Ovary (tissue), 9 donors: ENCODE data around the gene SMOC2. TPM values are rescaled to one million over a fixed set of nuclear protein-coding genes. Genes with fewer than 3 reads are reported as not detected.

Experiments
- DNase-seq, 5 donors: peaks; one replicate each; pipeline ENCODE4 v3.0.0-alpha.2; 2019 to 2020
- H3K27ac ChIP-seq, 2 donors: fragments of 200-600 bp; one replicate each; pipeline versions ENCODE4 v1.5.1 to v1.8.0; 2019 to 2022
- H3K27me3 ChIP-seq: fragments of 200-600 bp; one replicate; pipeline ENCODE4 v1.8.0; 2022
- H3K36me3 ChIP-seq: fragments of 200-600 bp; sonication (generic); one replicate; pipeline ENCODE4 v1.5.1; 2019
- H3K4me1 ChIP-seq: one replicate; pipeline ENCODE4 v1.8.1; 2013; ENCODE audit warnings: mild to moderate bottlenecking, moderate library complexity; ENCODE audit not compliant: insufficient read depth
- H3K4me3 ChIP-seq: fragments of 200-600 bp; sonication (generic); one replicate; pipeline ENCODE4 v1.5.1; 2017
- H3K9me3 ChIP-seq, 2 donors: fragments of 200-600 bp in 1 of 2; sonication (generic) in 1 of 2; one replicate each; pipeline versions ENCODE4 v1.5.1 to v1.8.1; 2013 to 2019; ENCODE audit warnings: mild to moderate bottlenecking in 1 of 2, moderate library complexity in 1 of 2
- EP300 ChIP-seq: sonication (generic); formaldehyde crosslinking; IDR thresholded peaks from one replicate; pipeline ENCODE4 v1.6.1; 2017; ENCODE audit warnings: antibody characterized with exemption
- POLR2A ChIP-seq: fragments of 450-650 bp; IDR thresholded peaks from one replicate; pipeline ENCODE4 v1.6.1; 2017; ENCODE audit warnings: antibody characterized with exemption, mild to moderate bottlenecking, moderate library complexity
- WGBS, 3 donors: extraction: QIAGEN DNeasy Blood & Tissue Kit in 1 of 3; methylation state at CpG; one replicate each; pipeline versions ENCODE4 v1.1.5 to v1.1.7; 2013 to 2017; 5-methylcytosine and 5-hydroxymethylcytosine counted together
- intact Hi-C, 4 donors: fragments of 100-400 bp; cut with DNase I; formaldehyde crosslinking; loops; one replicate each; pipeline versions ENCODE4 v1.11.0 to v1.15.1; 2022 to 2023
- polyA plus RNA-seq, 2 donors: library from polyadenylated mRNA; stranded (reverse); fragments of 200-250 nt in 1 of 2; fragments of 350-450 nt in 1 of 2; fragmentation: Illumina TruSeq in 1 of 2; extraction: RNeasy Lipid Tissue Mini Kit (QIAGEN cat#74804) in 1 of 2; gene quantifications; one replicate each; pipeline ENCODE4 v1.2.3, GENCODE V29; 2013 to 2014
- total RNA-seq, 7 donors: library from RNA; depleted of rRNA in 2 of 7; stranded (reverse); fragments of >200 nt in 2 of 7; fragmentation: NEBNext Ultra II Directional in 3 of 7; extraction: Animal tissue kit (Norgen Biotek cat#: 25700) in 3 of 7; gene quantifications; one replicate each; pipeline versions ENCODE4 v1.1.0 to v1.2.4, GENCODE V29; 2016 to 2023
- TF ChIP-seq, protein P1 (sequence below), 3 donors: fragments of 450-650 bp in 2 of 3; fragments of 200-600 bp in 1 of 3; IDR thresholded peaks; one replicate each; pipeline versions ENCODE4 v1.5.1 to v1.8.0; 2016 to 2022; ENCODE audit warnings: antibody characterized with exemption in 3 of 3, mild to moderate bottlenecking in 1 of 3
- donor health status: DM: no; HTN: no; CAD: no; lungs with moderate emphysema.
- donor health status: DM: no; HTN: no; CAD: no.
- donor health status: Bipolar disorder and iron deficiency.
- donor health status: DM: yes; HTN: yes; CAD: no.
- donor health status: DM: no; HTN: no; CAD: no.
- donor health status: DM: yes; HTN: yes; CAD: no.

The SMOC2 gene
- total and polyA plus RNA-seq, 9 donors: 84.4 to 272 (median 129) TPM

DNA sequence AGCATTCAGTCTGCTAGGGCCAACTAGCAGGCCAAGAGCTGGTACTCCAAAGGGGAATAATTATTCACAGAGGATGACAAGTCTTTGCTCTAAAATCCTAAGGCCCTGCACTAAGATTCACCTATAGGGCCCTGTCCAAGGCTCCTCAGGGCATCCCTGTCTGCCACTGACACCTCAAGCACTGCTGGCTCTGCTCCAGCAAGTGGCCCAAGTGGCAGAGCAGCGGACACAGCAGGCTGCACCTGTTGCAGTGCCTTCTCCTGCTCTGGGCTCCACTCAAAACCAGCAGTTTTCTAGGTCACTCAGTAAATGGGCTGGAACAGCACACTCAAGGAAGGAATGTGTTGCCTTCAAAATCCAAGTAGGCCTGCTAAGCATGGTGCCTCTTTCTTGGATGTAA, 36.4 kb upstream of the SMOC2 start:
- TF ChIP-seq EP300 (no peak), POLR2A (no peak)
- TF ChIP-seq, protein P1, sequence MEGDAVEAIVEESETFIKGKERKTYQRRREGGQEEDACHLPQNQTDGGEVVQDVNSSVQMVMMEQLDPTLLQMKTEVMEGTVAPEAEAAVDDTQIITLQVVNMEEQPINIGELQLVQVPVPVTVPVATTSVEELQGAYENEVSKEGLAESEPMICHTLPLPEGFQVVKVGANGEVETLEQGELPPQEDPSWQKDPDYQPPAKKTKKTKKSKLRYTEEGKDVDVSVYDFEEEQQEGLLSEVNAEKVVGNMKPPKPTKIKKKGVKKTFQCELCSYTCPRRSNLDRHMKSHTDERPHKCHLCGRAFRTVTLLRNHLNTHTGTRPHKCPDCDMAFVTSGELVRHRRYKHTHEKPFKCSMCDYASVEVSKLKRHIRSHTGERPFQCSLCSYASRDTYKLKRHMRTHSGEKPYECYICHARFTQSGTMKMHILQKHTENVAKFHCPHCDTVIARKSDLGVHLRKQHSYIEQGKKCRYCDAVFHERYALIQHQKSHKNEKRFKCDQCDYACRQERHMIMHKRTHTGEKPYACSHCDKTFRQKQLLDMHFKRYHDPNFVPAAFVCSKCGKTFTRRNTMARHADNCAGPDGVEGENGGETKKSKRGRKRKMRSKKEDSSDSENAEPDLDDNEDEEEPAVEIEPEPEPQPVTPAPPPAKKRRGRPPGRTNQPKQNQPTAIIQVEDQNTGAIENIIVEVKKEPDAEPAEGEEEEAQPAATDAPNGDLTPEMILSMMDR (IDR thresholded peaks at IDR 0.05): no peak
- Histone ChIP-seq H3K27ac (no peak overlapping the region), H3K4me1 (no peaks in the 10 kb centered on the region), H3K36me3 (no peaks in the 10 kb centered on the region), H3K4me3 (no peak overlapping the region), H3K9me3 (no peaks in the 10 kb centered on the region), H3K27me3 (no peaks in the 10 kb centered on the region)
- DNase-seq: peak in 1 of 5 donors; percentile 12
- intact Hi-C loops: no loop called here
- 83 to 100% (median 98%) methylated on average over 1 of the region's 1 CpG for WGBS, 3 donors

GRCh38 chr6:168407842-168408241, 33.1 kb upstream of the SMOC2 start:
- Histone ChIP-seq H3K27ac (no peak overlapping the region), H3K9me3 (no peaks in the 10 kb centered on the region), H3K36me3 (no peaks in the 10 kb centered on the region), H3K4me3 (no peak overlapping the region), H3K27me3 (no peaks in the 10 kb centered on the region), H3K4me1 (no peaks in the 10 kb centered on the region)
- 82 to 89% (median 83%) methylated on average over 8 of the region's 8 CpGs for WGBS, 3 donors
- intact Hi-C loops: no loop called here
- TF ChIP-seq EP300 (no peak), POLR2A (no peak)
- TF ChIP-seq, protein P1 (IDR thresholded peaks at IDR 0.05): no peak
- DNase-seq: no peak

GRCh38 chr6:168408504-168409136, 32.4 kb upstream of the SMOC2 start:
- Histone ChIP-seq H3K4me3 (no peak overlapping the region), H3K4me1 (no peaks in the 10 kb centered on the region), H3K9me3 (no peaks in the 10 kb centered on the region), H3K27me3 (no peaks in the 10 kb centered on the region), H3K36me3 (no peaks in the 10 kb centered on the region), H3K27ac (no peak overlapping the region)
- no peak for DNase-seq
- 88 to 95% (median 89%) methylated on average over 13 of the region's 13 CpGs for WGBS, 3 donors
- no peak for TF ChIP-seq EP300
- TF ChIP-seq, protein P1 (IDR thresholded peaks at IDR 0.05): no peak
- intact Hi-C loops: no loop called here

DNA sequence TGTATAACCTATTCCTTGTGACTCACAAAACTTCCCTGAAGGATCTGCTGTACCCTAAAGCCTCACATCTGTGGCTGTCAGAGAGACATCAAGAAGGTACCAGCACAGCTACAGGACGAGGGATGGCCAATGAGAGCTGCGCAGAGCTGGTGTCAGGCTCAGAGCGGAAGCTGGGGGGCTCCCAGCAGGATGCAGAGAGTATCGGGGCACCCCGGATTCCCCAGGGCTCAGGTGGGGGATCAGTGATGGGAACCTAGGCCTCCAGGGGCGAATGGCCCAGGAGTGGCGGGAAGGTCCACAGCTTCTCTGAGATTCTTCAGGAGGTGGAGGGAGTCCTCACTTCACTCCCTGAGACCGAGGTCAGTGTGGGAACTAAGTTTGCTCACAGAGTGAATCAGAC, 30.9 kb upstream of the SMOC2 start:
- Histone ChIP-seq H3K36me3 (no peaks in the 10 kb centered on the region), H3K9me3 (no peaks in the 10 kb centered on the region), H3K4me3 (no peak overlapping the region), H3K27me3 (no peaks in the 10 kb centered on the region), H3K27ac (no peak overlapping the region), H3K4me1 (peaks cover 2% of the 10 kb centered on the region)
- no peak for DNase-seq
- 91 to 93% (median 93%) methylated on average over 8 of the region's 8 CpGs for WGBS, 3 donors
- no peak for TF ChIP-seq EP300
- TF ChIP-seq, protein P1 (IDR thresholded peaks at IDR 0.05): no peak
- no peak for TF ChIP-seq POLR2A
- intact Hi-C loops: no loop called here
